Measurements from ENCODE around the gene TNFAIP8L2. TPM values are rescaled to one million over a fixed set of nuclear protein-coding genes. Genes with fewer than 3 reads are reported as not detected.

Gene TNFAIP8L2
- total RNA-seq, 1 experiment from 2014 or later, result not detected

- Histone ChIP-seq H4K20me1 (ENCODE audit: insufficient read depth) (no peaks in the 10 kb centered on the region), H3K9me3 (ENCODE audit: insufficient read depth, low read depth) (no peaks in the 10 kb centered on the region), H2AFZ (peak overlapping the region; percentile 89), H3F3A (ENCODE audit: insufficient read depth, low read depth) (peaks cover 6% of the 10 kb centered on the region; the same call in 1 of the 2 replicates), H3K9me2 (ENCODE audit: insufficient read depth) (no peaks in the 10 kb centered on the region), H3K4me2 (peak overlapping the region; percentile 77), H3K27ac (no peak overlapping the region), H3K4me3 (peak overlapping the region; percentile 64), H3K79me2 (ENCODE audit: low read depth) (peaks cover 28% of the 10 kb centered on the region), H3K27me3 (ENCODE audit: insufficient read depth, low read depth) (no peaks in the 10 kb centered on the region), H3K4me1 (replicated peaks; ENCODE audit: insufficient read depth) (peaks cover 15% of the 10 kb centered on the region; the same call in 1 of the 2 replicates), H3K36me3 (ENCODE audit: low read depth) (no peaks in the 10 kb centered on the region)
- ChIA-PET POLR2A (ENCODE audit: unreplicated experiment) (interaction anchor here (0.5 to 0.8 kb wide), 3 partner anchors 25 to 352 kb away, joined by 9 to 21 read pairs (median 10); partner anchors contain the start of gene VPS72), CTCF (interaction anchor here (0.8 kb wide), 1 partner anchor 65 kb away, joined by 4 read pairs; no protein-coding TSS in a partner anchor)
- TF ChIP-seq, protein P1, sequence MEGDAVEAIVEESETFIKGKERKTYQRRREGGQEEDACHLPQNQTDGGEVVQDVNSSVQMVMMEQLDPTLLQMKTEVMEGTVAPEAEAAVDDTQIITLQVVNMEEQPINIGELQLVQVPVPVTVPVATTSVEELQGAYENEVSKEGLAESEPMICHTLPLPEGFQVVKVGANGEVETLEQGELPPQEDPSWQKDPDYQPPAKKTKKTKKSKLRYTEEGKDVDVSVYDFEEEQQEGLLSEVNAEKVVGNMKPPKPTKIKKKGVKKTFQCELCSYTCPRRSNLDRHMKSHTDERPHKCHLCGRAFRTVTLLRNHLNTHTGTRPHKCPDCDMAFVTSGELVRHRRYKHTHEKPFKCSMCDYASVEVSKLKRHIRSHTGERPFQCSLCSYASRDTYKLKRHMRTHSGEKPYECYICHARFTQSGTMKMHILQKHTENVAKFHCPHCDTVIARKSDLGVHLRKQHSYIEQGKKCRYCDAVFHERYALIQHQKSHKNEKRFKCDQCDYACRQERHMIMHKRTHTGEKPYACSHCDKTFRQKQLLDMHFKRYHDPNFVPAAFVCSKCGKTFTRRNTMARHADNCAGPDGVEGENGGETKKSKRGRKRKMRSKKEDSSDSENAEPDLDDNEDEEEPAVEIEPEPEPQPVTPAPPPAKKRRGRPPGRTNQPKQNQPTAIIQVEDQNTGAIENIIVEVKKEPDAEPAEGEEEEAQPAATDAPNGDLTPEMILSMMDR (conservative IDR thresholded peaks at IDR 0.05), result no peak
- no peak for TF ChIP-seq EZH2 (IDR thresholded peaks at IDR 0.05; ENCODE audit: low read depth)
- no TSS peak for BruUV-seq (replicated peaks)
- intact Hi-C loops (cut with micrococcal nuclease; ENCODE audit: unreplicated experiment), result loop anchor here (1.0 to 5.0 kb wide), 2 partner anchors 19 to 158 kb away; partner anchors contain the start of genes MINDY1, PRUNE1 and SEMA6C
- peak in 1 of 2 experiments; percentile 36 for DNase-seq
Observed at GRCh38 chr1:151164732-151165280, 8.4 kb downstream of the TNFAIP8L2 start.

DNA sequence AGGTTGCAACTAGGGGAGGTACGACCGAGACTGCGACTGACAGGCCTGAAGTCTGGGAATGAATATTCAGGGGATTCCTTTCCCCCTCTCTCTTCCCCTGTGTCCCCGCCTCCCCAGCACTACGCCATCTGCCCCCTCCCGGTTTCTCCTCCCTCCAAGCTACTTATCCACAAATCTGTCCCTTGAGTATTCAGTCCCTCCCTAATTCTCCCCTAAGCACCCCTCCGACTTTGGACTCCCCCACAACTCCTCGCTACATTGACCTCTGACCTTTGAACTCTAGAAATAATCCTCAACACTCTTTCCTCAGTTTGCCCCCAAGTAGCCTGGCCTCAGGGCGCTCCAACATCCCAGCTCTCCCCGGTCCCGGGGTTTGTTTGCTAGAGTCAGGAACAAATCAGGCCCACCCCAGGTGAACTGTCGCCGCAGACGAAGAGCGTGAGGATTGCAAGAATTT, 8.9 kb downstream of the TNFAIP8L2 start:
- no peak overlapping the region for H3K27ac ChIP-seq
- no peaks in the 10 kb centered on the region for H3K27me3 ChIP-seq (ENCODE audit: insufficient read depth, low read depth)
- peak overlapping the region; percentile 64 for H3K4me3 ChIP-seq
- ChIA-PET CTCF (interaction anchor here (0.8 kb wide), 1 partner anchor 66 kb away, joined by 4 read pairs; no protein-coding TSS in a partner anchor), POLR2A (ENCODE audit: unreplicated experiment) (interaction anchor here (0.5 to 0.8 kb wide), 3 partner anchors 24 to 352 kb away, joined by 9 to 21 read pairs (median 10); partner anchors contain the start of gene VPS72)
- no TSS peak for BruUV-seq (replicated peaks)
- peak overlapping the region; percentile 89 for H2AFZ ChIP-seq
- peak overlapping the region; percentile 77 for H3K4me2 ChIP-seq
- H3K4me1 ChIP-seq (replicated peaks; ENCODE audit: insufficient read depth), result peaks cover 15% of the 10 kb centered on the region; the same call in 1 of the 2 replicates
- no peaks in the 10 kb centered on the region for H3K9me2 ChIP-seq (ENCODE audit: insufficient read depth)
- intact Hi-C loops (cut with micrococcal nuclease; ENCODE audit: unreplicated experiment), result loop anchor here (1.0 to 5.0 kb wide), 2 partner anchors 19 to 158 kb away; partner anchors contain the start of genes MINDY1, PRUNE1 and SEMA6C
- TF ChIP-seq, protein P1 (conservative IDR thresholded peaks at IDR 0.05), result no peak
- TF ChIP-seq EZH2 (IDR thresholded peaks at IDR 0.05; ENCODE audit: low read depth), result no peak
- peaks cover 28% of the 10 kb centered on the region for H3K79me2 ChIP-seq (ENCODE audit: low read depth)
- peaks cover 6% of the 10 kb centered on the region; the same call in 1 of the 2 replicates for H3F3A ChIP-seq (ENCODE audit: insufficient read depth, low read depth)
- H4K20me1 ChIP-seq (ENCODE audit: insufficient read depth), result no peaks in the 10 kb centered on the region
- no peaks in the 10 kb centered on the region for H3K9me3 ChIP-seq (ENCODE audit: insufficient read depth, low read depth)
- peak in 1 of 2 experiments; percentile 21 for DNase-seq
- no peaks in the 10 kb centered on the region for H3K36me3 ChIP-seq (ENCODE audit: low read depth)

GRCh38 chr1:151165738-151166504, 9.5 kb downstream of the TNFAIP8L2 start, which contains the start of the genes LYSMD1 and SCNM1:
Gene LYSMD1, minus strand, starts transcription at chr1:151165902. Its CDS starts 644 bp downstream, at chr1:151165258.
Gene SCNM1, plus strand, starts transcription at chr1:151166144. Its CDS starts 9 bp downstream, at chr1:151166153.
- Histone ChIP-seq H3K27ac (peak within 1 kb of the TSS; percentile 66), H3F3A (ENCODE audit: insufficient read depth, low read depth) (peaks cover 6% of the 10 kb centered on the region; the same call in 1 of the 2 replicates), H2AFZ (peak within 1 kb of the TSS; percentile 90), H4K20me1 (ENCODE audit: insufficient read depth) (no peaks in the 10 kb centered on the region), H3K9me3 (ENCODE audit: insufficient read depth, low read depth) (no peaks in the 10 kb centered on the region), H3K9me2 (ENCODE audit: insufficient read depth) (no peaks in the 10 kb centered on the region), H3K79me2 (ENCODE audit: low read depth) (peaks cover 28% of the 10 kb centered on the region), H3K4me3 (peak within 1 kb of the TSS; percentile 64), H3K27me3 (ENCODE audit: insufficient read depth, low read depth) (no peaks in the 10 kb centered on the region), H3K4me2 (peak within 1 kb of the TSS; percentile 96), H3K4me1 (replicated peaks; ENCODE audit: insufficient read depth) (peaks cover 15% of the 10 kb centered on the region; the same call in 1 of the 2 replicates), H3K36me3 (ENCODE audit: low read depth) (no peaks in the 10 kb centered on the region)
- DNase-seq, result peak; percentile 94 to 96
- CTCF ChIA-PET, result interaction anchor here (1.2 kb wide), 1 partner anchor 66 kb away, joined by 3 read pairs; no protein-coding TSS in a partner anchor
- POLR2A ChIA-PET (ENCODE audit: unreplicated experiment), result interaction anchor here (0.6 to 0.8 kb wide), 2 partner anchors 24 to 208 kb away, joined by 3 to 21 read pairs; partner anchors contain the start of gene VPS72
- intact Hi-C loops (cut with micrococcal nuclease; ENCODE audit: unreplicated experiment), result loop anchor here (1.0 to 5.0 kb wide), 2 partner anchors 20 to 159 kb away; partner anchors contain the start of genes MINDY1, PRUNE1 and SEMA6C
- no peak for TF ChIP-seq EZH2 (IDR thresholded peaks at IDR 0.05; ENCODE audit: low read depth)
- TF ChIP-seq, protein P1 (conservative IDR thresholded peaks at IDR 0.05), result no peak
- TSS peak; percentile 78 for BruUV-seq (replicated peaks)
